ENCODE measurements around the gene KPNA6.
"Not testable (repeated sequence)": the region's sequence is repeated elsewhere in the genome, so short reads cannot be mapped to it uniquely, and the experiment has no call there.

KPNA6 gene

GRCh38 chr1:32100807-32101708 is 6.8 kb upstream of the KPNA6 start:
- DNase-seq, result no peak

DNA sequence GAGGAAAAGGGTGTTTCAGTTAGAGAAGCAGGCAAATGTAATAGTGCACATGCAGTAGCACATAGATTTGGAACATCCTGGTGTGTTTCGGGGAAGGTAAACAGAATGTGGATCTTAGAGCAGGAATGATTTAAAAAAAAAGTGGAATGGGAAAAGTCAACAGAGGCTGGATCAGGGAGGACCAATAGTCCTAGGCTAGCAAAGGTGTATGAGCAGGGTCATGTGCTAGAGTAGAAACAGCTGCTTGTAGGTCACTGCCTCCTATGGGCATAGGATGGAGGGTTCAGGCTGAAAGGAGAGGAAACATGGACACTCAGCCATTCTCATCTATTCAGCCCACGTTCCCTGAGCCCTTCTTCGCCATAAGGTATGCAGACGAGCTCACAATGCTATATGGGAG is 3.7 kb upstream of the KPNA6 start:
- no peak for DNase-seq

DNA sequence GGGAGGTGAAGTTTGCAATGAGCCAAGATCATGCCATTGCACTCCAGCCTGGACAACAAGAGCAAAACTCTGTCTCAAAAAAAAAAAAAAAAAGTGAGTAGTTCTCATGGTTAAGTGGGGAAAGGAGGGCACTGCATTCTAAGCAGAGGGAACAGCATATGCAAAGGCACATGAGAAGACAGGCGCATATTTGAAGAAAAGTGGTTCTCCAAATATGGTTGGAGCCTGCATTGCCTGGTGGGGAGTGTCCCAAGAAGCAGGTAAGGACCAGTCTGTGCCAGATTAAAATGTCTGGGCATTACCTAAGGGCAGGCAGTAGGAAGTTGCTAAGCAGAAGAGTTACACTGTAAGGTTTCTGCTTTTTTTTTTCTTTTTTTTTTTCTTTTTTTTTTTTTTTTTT is 2.5 kb upstream of the KPNA6 start:
- DNase-seq, result no peak

DNA sequence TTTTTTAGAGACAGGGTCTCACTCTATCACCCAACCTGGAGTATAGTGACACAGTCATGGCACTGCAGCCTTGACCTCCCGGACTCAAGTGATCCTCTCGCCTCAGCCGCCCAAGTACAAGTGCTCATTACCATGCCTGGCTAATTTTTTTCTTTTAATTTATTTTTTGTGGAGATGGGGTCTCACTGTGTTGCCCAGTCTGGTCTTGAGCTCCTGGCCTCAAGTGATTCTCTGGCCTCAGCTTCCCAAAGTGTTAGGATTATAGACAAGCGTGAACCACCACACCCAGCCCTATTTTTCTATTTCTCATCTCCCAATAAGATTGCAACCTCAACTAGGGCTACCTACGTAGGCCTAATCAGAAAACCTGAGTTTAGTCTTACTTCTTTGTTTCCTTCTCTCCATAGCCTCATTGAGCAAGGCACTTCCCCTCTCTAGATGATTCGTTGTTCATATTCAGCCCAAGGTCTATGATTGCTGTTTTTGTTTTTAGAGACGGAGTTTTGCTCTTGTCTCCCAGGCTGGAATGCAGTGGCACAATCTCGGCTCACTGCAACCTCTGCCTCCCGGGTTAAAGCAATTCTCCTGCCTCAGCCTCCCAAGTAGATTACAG is 1.1 kb upstream of the KPNA6 start:
- no peak for DNase-seq

GRCh38 chr1:32111040-32111623 is 3.3 kb downstream of the KPNA6 start:
- DNase-seq, result no peak

GRCh38 chr1:32111789-32112188 is 3.9 kb downstream of the KPNA6 start:
- DNase-seq, result no peak

GRCh38 chr1:32112806-32113375 is 5.0 kb downstream of the KPNA6 start:
- no peak for DNase-seq

DNA sequence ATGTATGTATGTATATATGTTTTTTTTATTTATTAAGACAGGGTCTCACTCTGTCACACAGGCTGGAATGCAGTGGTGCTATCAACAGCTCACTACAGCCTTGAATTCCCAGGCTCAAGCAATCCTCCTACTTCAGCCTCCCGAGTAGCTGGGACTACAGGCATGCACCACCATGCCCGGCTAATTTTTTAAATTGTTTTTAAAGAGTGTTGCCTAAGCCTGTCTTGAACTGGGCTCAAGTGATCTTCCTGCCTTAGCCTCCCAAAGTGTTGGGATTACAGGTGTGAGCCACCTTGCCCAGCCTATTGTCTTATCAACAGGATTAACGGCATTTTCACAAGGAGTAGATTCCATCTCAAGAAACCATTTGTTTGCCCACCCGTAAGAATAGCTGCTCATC is 5.6 kb downstream of the KPNA6 start:
- not testable (repeated sequence) for DNase-seq

- DNase-seq, result no peak
Observed at GRCh38 chr1:32114420-32114819, 6.6 kb downstream of the KPNA6 start.

DNA sequence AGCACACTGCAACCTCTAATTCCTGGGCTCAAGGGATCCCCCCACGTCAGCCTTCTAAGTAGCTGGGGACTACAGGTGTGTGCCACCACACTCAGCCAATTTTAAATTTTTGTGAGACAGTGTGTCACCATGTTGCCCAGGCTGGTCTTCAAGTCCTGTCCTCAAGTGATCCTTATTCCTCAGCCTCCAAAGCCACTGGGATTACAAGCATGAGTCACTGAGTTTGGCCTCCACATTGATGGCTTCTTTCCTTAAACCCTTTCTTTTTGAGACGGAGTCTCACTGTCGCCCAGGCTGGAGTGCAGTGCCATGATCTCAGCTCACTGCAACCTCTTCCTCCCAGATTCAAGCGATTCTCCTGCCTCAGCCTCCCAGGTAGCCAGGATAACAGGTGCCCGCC is 7.6 kb downstream of the KPNA6 start:
- DNase-seq, result no peak

DNA sequence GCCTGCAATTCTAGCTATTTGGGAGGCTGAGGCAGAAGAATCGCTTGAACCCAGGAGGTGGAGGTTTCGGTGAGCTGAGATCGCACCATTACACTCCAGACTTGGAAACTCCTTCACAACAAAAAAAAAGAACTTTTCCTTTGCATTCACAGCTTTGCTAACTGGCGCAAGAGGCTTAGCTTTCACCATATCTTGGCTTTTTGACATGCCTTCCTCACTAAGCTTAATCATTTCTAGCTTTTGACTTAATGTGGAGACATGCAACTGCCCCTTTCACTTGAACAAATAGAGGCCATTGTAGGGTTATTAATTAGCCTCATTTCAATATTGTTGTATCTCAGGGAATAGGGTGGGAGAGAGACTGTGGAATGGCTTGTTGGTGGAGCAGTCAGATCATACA is 8.7 kb downstream of the KPNA6 start:
- DNase-seq, result no peak

DNA sequence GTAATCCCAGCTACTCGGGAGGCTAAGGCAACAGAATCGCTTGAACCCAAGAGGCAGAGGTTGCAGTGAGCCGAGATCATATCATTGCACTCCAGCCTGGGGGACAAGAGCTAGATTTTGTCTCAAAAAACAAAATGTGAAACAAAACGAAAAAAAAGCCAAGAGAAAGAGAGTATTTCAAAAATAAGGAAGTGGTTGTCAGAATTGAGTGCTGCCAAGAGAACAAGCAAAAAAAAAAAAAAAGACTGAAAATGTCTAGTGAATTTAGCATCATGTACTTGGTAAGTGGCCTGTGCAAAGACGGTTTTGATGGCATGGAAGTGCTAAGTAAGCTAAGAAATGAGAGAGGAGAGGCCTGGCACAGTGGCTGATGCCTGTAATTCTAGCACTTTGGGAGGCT is 14.3 kb downstream of the KPNA6 start:
- no peak for DNase-seq

- not testable (repeated sequence) for DNase-seq
Observed at GRCh38 chr1:32123361-32123760, 15.5 kb downstream of the KPNA6 start.

GRCh38 chr1:32125313-32125712 is 17.5 kb downstream of the KPNA6 start:
- peak; percentile 34 for DNase-seq

- DNase-seq, result no peak
Observed at GRCh38 chr1:32126770-32127169, 18.9 kb downstream of the KPNA6 start.

DNA sequence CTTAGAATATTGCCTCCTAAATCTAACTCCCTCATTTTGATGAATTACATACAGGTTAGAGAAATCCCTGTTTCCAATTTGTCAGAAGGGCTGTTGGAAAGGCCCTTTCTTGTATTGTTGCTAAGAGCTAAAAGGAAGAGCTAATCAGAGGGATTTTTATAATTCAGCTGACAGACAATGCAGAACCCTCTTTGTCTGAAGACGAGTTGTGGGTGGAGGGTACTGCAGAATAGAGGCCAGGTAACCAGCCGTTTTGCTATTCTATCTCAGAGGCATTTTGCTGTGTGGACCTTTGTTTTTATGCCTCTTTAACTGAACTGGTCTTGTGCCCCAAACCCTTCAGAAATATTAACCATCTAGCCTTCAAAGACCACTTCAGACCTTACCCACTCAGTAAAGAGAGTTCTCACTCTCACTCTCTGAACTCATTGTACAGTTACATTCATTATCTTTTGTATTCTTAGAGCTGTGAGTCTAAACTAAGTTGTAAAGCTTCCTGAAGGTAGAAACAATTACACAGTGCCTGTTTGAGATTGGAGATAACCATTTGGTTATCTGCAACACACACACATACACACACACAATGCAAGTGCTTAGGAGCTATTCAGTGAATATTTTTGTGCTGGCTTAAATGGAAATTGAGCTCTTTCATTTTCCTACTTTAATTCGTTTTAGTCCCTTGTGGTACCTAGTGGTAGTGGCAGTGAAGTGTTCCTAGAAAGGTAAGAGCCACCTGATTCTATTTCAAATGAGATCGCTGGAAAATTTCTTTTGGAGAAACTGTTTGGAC is 19.7 kb downstream of the KPNA6 start:
- DNase-seq, result no peak

- DNase-seq, result no peak
Observed at GRCh38 chr1:32128479-32128878, 20.6 kb downstream of the KPNA6 start.

- DNase-seq, result no peak
Observed at GRCh38 chr1:32128964-32129363, 21.1 kb downstream of the KPNA6 start.

GRCh38 chr1:32133950-32134280 is 26.1 kb downstream of the KPNA6 start:
- not testable (repeated sequence) for DNase-seq

DNA sequence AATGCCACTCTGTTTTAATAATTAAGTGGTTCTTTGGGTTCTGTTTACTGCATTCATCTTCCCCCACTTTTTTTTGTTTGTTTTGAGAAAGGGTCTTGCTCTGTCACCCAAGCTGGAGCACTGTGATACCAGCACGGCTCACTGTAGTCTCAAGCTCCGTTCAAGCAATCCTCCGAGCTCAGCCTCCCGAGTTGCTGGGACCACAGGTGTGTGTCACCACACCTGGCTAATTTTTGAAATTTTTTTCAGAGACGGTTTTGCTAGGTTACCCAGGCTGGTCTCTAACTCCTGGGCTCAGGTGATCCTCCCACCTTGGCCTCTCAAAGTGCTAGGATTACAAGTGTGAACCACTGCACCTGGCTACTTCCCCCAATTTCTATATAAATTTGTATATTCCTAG is 29.3 kb downstream of the KPNA6 start:
- DNase-seq, result no peak

- no peak for DNase-seq
Observed at GRCh38 chr1:32138965-32139364, 31.1 kb downstream of the KPNA6 start.

DNA sequence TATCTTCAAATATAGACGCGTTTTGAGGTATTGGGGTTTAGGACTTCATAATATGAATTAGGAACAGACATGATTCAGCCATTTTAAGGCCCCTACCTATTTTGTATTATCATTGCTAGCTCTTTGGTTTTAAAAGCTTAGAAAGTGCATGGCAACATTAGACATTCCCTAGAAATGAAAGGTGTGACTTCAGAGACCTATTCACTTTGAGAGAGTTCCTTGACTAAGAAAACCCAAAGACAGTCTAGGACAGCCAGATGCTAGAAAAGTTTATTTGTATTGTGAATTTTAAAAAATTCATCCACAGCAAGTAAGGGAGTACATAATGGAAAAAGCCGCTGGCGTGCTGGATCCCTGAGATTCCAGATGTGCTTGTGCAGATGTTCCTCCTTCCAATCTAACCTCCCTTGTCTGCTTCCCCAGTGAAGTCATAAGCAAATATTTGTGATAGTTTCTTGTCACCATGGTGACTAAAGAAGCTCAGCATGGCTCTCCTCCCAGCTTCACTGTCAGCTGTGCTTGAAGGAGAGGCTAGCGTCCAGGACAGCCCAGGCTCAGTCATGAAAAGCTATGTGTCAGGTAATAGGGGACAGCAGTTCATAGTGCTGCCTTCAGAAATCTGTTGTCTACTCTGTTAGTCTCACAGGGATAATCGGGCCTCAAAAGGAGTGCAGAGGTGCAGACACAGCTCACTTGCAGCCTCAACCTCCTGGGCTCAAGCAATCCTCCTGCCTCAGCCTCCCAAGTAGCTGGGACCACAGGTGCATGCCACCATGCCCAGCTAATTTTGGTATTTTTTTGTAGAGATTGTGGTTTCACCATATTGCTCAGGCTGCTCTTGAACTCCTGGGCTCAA is 34.8 kb downstream of the KPNA6 start:
- no peak for DNase-seq
